Stimulated activated CD4-positive, alpha-beta T cell treated with anti-CD3 and anti-CD28 coated beads, Interleukin-2, amount 100 ng/mL, for 48 hours (primary cell): ENCODE results near the gene CEACAM6.
A peak's percentile ranks its signal among the peaks of the same experiment; 100 is the strongest.
"Not testable (repeated sequence)": the region's sequence is repeated elsewhere in the genome, so short reads cannot be mapped to it uniquely, and the experiment has no call there.

ENCODE experiments used
- DNase-seq, 2 donors: peaks; one replicate each; pipeline ENCODE4 v3.0.0-alpha.2; 2020

The CEACAM6 gene

GRCh38 chr19:41748012-41748411, 7.3 kb upstream of the CEACAM6 start:
- DNase-seq: no peak

- DNase-seq: not testable (repeated sequence)
These were observed 4.8 kb upstream of the CEACAM6 start for GRCh38 chr19:41750248-41751134.

- DNase-seq: peak; percentile 81 to 83
These were observed 2.2 kb upstream of the CEACAM6 start for GRCh38 chr19:41753159-41753558.

- peak; percentile 63 to 74 for DNase-seq
These were observed 1.3 kb upstream of the CEACAM6 start for GRCh38 chr19:41753936-41754529.

GRCh38 chr19:41758846-41759245, 3.5 kb downstream of the CEACAM6 start:
- no peak for DNase-seq

GRCh38 chr19:41767115-41767514, 11.8 kb downstream of the CEACAM6 start:
- no peak for DNase-seq

GRCh38 chr19:41768105-41768504, 12.8 kb downstream of the CEACAM6 start:
- not testable (repeated sequence) for DNase-seq

- no peak for DNase-seq
These were observed 14.3 kb downstream of the CEACAM6 start for GRCh38 chr19:41769608-41770007.

GRCh38 chr19:41771410-41771809, 16.1 kb downstream of the CEACAM6 start:
- DNase-seq: no peak

GRCh38 chr19:41774515-41774980, 19.2 kb downstream of the CEACAM6 start:
- peak; percentile 30 to 41 for DNase-seq

- DNase-seq: no peak
These were observed 21.4 kb downstream of the CEACAM6 start for GRCh38 chr19:41776700-41777099.

- DNase-seq: no peak
These were observed 28.3 kb downstream of the CEACAM6 start for GRCh38 chr19:41783612-41784011.

- no peak for DNase-seq
These were observed 29.0 kb downstream of the CEACAM6 start for GRCh38 chr19:41784312-41784711.

- no peak for DNase-seq
These were observed 29.4 kb downstream of the CEACAM6 start for GRCh38 chr19:41784743-41785142.

GRCh38 chr19:41785653-41786052, 30.3 kb downstream of the CEACAM6 start:
- DNase-seq: peak; percentile 66

GRCh38 chr19:41787055-41787454, 31.7 kb downstream of the CEACAM6 start:
- DNase-seq: no peak

- DNase-seq: not testable (repeated sequence)
These were observed 33.2 kb downstream of the CEACAM6 start for GRCh38 chr19:41788518-41788917.

GRCh38 chr19:41789053-41789452, 33.7 kb downstream of the CEACAM6 start:
- not testable (repeated sequence) for DNase-seq

- DNase-seq: peak; percentile 42 to 67
These were observed 37.4 kb downstream of the CEACAM6 start for GRCh38 chr19:41792513-41793413.

- DNase-seq: no peak
These were observed 38.0 kb downstream of the CEACAM6 start for GRCh38 chr19:41793414-41793727.

GRCh38 chr19:41795031-41795461, 39.7 kb downstream of the CEACAM6 start:
- DNase-seq: peak; percentile 61 to 66

- no peak for DNase-seq
These were observed 41.0 kb downstream of the CEACAM6 start, which contains the start of gene CEACAM3 for GRCh38 chr19:41796362-41796761. CEACAM3 (plus strand) TSS chr19:41796587; CDS start chr19:41796678, 91 bp downstream.

GRCh38 chr19:41796901-41797300, 41.6 kb downstream of the CEACAM6 start:
- DNase-seq: no peak
